ENCODE data around the gene APBA2. TPM values are rescaled to one million over a fixed set of nuclear protein-coding genes. Genes with fewer than 3 reads are reported as not detected.
A peak's percentile ranks its signal among the peaks of the same experiment; 100 is the strongest.

The APBA2 gene
- polyA plus RNA-seq, 1 donor (not counting 4 experiments of a cell fraction or from before 2014, with no cell fraction given) = 5.5 TPM

- no peak overlapping the region for H3K4me3 ChIP-seq (ENCODE audit: control insufficient read depth in 2 of 3, extremely low read depth in 1 of 3, insufficient read depth in 2 of 3, low read depth in 1 of 3, low read length in 3 of 3)
- no peak overlapping the region for H3K9ac ChIP-seq (ENCODE audit: control insufficient read depth, extremely low read depth, insufficient read depth, low read length)
- TF ChIP-seq CTCF (optimal IDR thresholded peaks at IDR 0.05 in 1 of 3, IDR thresholded peaks at IDR 0.05 in 1 of 3, conservative IDR thresholded peaks at IDR 0.05 in 1 of 3; ENCODE audit: extremely low read depth in 1 of 3, insufficient read depth in 2 of 3, low read length in 3 of 3) (peak in 2 of 3 experiments; percentile 65 to 88), EZH2 (IDR thresholded peaks at IDR 0.05; ENCODE audit: low read length) (no peak)
- no peaks in the 10 kb centered on the region for H4K20me1 ChIP-seq (ENCODE audit: control insufficient read depth, extremely low read depth, insufficient read depth, low read length)
- H3K9me1 ChIP-seq (ENCODE audit: control insufficient read depth, extremely low read depth, insufficient read depth, low read length) = no peaks in the 10 kb centered on the region
- no peaks in the 10 kb centered on the region for H3K9me3 ChIP-seq (ENCODE audit: control insufficient read depth, low read depth, low read length)
- H2AFZ ChIP-seq (ENCODE audit: control insufficient read depth, low read length) = no peak overlapping the region
- no peaks in the 10 kb centered on the region for H3K36me3 ChIP-seq (ENCODE audit: control insufficient read depth in 2 of 2, extremely low read depth in 1 of 2, insufficient read depth in 2 of 2, low read length in 2 of 2)
- FAIRE-seq = no peak
- DNase-seq (ENCODE audit: low read depth, low spot score) = no peak
- H3K4me2 ChIP-seq (ENCODE audit: control insufficient read depth, extremely low read depth, insufficient read depth, low read depth, low read length) = no peak overlapping the region
- H3K4me1 ChIP-seq (ENCODE audit: control insufficient read depth, extremely low read depth, insufficient read depth, low read length) = peaks cover 3% of the 10 kb centered on the region
- dilution Hi-C loops (cut with MboI; ENCODE audit: extremely low pct_ligation_motif_present, low sequenced_read_pairs) = no loop called here
- H3K27ac ChIP-seq (ENCODE audit: control insufficient read depth, insufficient read depth, low read length) = no peak overlapping the region
- H3K27me3 ChIP-seq (ENCODE audit: control insufficient read depth, extremely low read depth, insufficient read depth, low read length) = no peaks in the 10 kb centered on the region
- no peaks in the 10 kb centered on the region for H3K79me2 ChIP-seq (ENCODE audit: control insufficient read depth, insufficient read depth, low read length)
Observed at GRCh38 chr15:29139540-29140459, 254.0 kb downstream of the APBA2 start.

DNA sequence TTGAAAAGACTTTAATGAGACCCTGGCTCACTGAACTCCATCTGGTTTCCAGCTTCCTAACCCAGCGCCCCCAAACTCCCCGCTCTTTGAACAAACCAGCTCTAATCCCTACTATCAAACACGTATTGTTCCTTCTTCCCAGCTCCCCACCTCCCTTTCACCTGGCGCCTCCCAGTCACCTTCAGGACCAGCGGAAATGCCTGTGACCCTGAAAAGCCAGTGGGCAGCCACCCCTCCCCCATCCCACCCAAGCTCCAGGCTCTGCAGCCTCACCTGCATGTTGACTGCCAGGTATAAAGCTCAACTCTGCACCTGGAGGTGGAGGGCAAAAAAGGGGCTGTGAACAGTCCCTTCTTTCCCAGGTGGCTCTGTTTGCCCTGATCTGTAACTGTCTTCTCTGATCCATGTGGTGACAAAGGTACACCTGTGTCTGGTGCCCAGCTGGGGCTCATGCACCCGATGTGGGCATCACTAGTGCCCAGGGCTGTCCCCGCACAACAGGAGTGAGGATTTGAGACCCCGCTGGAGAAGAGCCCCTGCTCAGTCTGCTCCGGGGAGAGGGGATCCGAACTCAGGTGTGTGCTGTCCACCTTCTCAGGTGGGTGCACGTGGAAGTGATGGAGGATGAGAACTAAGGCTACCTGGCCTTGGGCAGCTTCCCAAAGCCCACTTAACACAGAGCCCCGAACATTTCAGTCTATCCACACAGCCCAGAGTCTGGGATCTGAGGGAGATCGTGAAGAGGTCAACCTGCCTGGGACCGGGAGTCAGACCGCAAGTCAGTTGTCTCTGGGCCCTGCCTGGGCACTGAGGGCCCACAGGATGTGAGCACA is 254.9 kb downstream of the APBA2 start:
- no peak overlapping the region for H3K4me3 ChIP-seq (ENCODE audit: control insufficient read depth in 2 of 3, extremely low read depth in 1 of 3, insufficient read depth in 2 of 3, low read depth in 1 of 3, low read length in 3 of 3)
- no peak for FAIRE-seq
- peaks cover 3% of the 10 kb centered on the region for H3K4me1 ChIP-seq (ENCODE audit: control insufficient read depth, extremely low read depth, insufficient read depth, low read length)
- H3K79me2 ChIP-seq (ENCODE audit: control insufficient read depth, insufficient read depth, low read length) = no peaks in the 10 kb centered on the region
- H4K20me1 ChIP-seq (ENCODE audit: control insufficient read depth, extremely low read depth, insufficient read depth, low read length) = no peaks in the 10 kb centered on the region
- no peaks in the 10 kb centered on the region for H3K9me3 ChIP-seq (ENCODE audit: control insufficient read depth, low read depth, low read length)
- H3K9me1 ChIP-seq (ENCODE audit: control insufficient read depth, extremely low read depth, insufficient read depth, low read length) = no peaks in the 10 kb centered on the region
- no peak for DNase-seq (ENCODE audit: low read depth, low spot score)
- peak overlapping the region; percentile 79 for H2AFZ ChIP-seq (ENCODE audit: control insufficient read depth, low read length)
- dilution Hi-C loops (cut with MboI; ENCODE audit: extremely low pct_ligation_motif_present, low sequenced_read_pairs) = no loop called here
- no peak overlapping the region for H3K9ac ChIP-seq (ENCODE audit: control insufficient read depth, extremely low read depth, insufficient read depth, low read length)
- H3K4me2 ChIP-seq (ENCODE audit: control insufficient read depth, extremely low read depth, insufficient read depth, low read depth, low read length) = no peak overlapping the region
- H3K27ac ChIP-seq (ENCODE audit: control insufficient read depth, insufficient read depth, low read length) = no peak overlapping the region
- H3K27me3 ChIP-seq (ENCODE audit: control insufficient read depth, extremely low read depth, insufficient read depth, low read length) = no peaks in the 10 kb centered on the region
- no peaks in the 10 kb centered on the region for H3K36me3 ChIP-seq (ENCODE audit: control insufficient read depth in 2 of 2, extremely low read depth in 1 of 2, insufficient read depth in 2 of 2, low read length in 2 of 2)
- TF ChIP-seq CTCF (optimal IDR thresholded peaks at IDR 0.05 in 1 of 3, IDR thresholded peaks at IDR 0.05 in 1 of 3, conservative IDR thresholded peaks at IDR 0.05 in 1 of 3; ENCODE audit: extremely low read depth in 1 of 3, insufficient read depth in 2 of 3, low read length in 3 of 3) (no peak), EZH2 (IDR thresholded peaks at IDR 0.05; ENCODE audit: low read length) (no peak)
